Effector memory CD4-positive, alpha-beta T cell (primary cell): ENCODE measurements around the gene CEP72.

ENCODE experiments used
- DNase-seq, 3 donors: peaks; one replicate each; pipeline ENCODE4 v3.0.0-alpha.2; 2020
- H3K27ac ChIP-seq: 2 replicates; pipeline ENCODE4 v1.7.0; 2013; ENCODE audit warnings: mild to moderate bottlenecking, low read length, moderate library complexity; ENCODE audit not compliant: insufficient read depth, poor library complexity, severe bottlenecking
- H3K27me3 ChIP-seq: replicated peaks from 2 replicates; pipeline ENCODE4 v1.7.0; 2013; ENCODE audit warnings: mild to moderate bottlenecking, low read length; ENCODE audit not compliant: insufficient read depth, control insufficient read depth, poor library complexity, severe bottlenecking
- H3K36me3 ChIP-seq: 2 replicates; pipeline ENCODE4 v1.7.0; 2013; ENCODE audit warnings: mild to moderate bottlenecking, low read length, moderate library complexity; ENCODE audit not compliant: control insufficient read depth, insufficient read depth
- H3K4me1 ChIP-seq: 2 replicates; pipeline ENCODE4 v1.7.0; 2013; ENCODE audit warnings: low read length, mild to moderate bottlenecking; ENCODE audit not compliant: control insufficient read depth, insufficient read depth, poor library complexity, severe bottlenecking
- H3K4me3 ChIP-seq: 2 replicates; pipeline ENCODE4 v1.7.0; 2013; ENCODE audit warnings: low read length, low read depth, mild to moderate bottlenecking; ENCODE audit not compliant: insufficient read depth, poor library complexity, severe bottlenecking
- H3K9me3 ChIP-seq: 2 replicates; pipeline ENCODE4 v1.7.0; 2013; ENCODE audit warnings: mild to moderate bottlenecking, low read length, moderate library complexity; ENCODE audit not compliant: control insufficient read depth

The CEP72 gene

GRCh38 chr5:634191-634590 is 22.1 kb downstream of the CEP72 start:
- H3K36me3 ChIP-seq, result peaks cover 39% of the 10 kb centered on the region

DNA sequence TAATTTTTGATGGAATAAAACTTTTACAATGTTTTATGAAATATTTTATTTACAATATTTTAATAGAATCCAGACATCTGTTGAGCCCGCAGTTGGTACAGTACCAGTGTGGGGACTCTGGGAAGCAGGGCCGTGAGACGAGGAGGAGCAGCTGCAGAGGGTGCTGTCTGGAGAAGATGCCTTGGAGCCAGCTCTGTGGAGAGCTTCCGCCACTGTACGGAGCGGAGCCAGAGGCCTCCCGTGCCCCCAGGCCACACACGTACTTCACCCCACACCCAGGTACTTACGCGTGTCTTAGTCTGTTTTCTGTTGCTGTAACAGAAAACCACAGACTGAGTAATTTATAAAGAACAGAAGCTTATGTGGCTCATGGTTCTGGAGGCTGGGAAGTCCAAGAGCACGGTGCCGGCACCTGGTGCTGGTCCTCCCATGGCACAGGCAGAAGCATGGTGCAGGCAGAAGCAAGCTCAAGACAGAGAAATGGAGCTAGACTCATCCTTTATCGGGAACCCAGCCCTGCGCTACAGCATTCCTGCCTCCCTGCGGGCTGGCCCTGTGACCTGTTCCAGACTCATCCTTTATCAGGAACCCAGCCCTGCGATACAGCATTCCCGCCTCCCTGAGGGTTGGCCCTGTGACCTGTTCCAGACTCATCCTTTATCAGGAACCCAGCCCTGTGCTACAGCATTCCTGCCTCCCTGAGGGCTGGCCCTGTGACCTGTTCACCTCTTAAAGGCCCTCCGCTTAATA is 23.3 kb downstream of the CEP72 start:
- DNase-seq, result no peak
- no peaks in the 10 kb centered on the region for H3K27me3 ChIP-seq
- peaks cover 51% of the 10 kb centered on the region for H3K36me3 ChIP-seq
- no peaks in the 10 kb centered on the region for H3K4me1 ChIP-seq
- no peaks in the 10 kb centered on the region for H3K9me3 ChIP-seq
- H3K4me3 ChIP-seq, result no peak overlapping the region
- H3K27ac ChIP-seq, result no peak overlapping the region

More at GRCh38 chr5:634191-634590, 22.1 kb downstream of the CEP72 start:
- Histone ChIP-seq H3K9me3 (no peaks in the 10 kb centered on the region), H3K27ac (no peak overlapping the region), H3K4me1 (no peaks in the 10 kb centered on the region), H3K4me3 (no peak overlapping the region), H3K27me3 (no peaks in the 10 kb centered on the region)
- DNase-seq, result no peak

DNA sequence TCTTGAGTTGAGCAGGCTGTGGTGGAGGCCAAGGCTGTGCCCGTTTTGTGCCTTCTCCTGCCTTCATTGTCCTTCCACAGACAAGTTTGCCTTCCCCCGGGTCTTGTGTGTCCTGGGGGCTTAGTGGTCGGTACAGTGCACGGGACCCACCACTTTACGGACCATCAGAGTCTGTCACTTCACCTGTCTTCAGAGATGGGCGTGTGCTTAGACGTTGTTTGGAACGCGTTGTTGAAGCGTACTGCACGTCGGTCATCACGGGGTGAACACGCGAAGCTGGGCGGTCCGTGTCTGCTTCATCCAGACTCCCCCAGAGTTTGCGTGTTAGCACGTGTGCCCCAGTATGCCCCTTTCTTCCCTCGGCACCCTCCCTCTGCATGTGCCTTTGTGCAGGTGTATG is 24.8 kb downstream of the CEP72 start:
- Histone ChIP-seq H3K9me3 (no peaks in the 10 kb centered on the region), H3K27me3 (no peaks in the 10 kb centered on the region), H3K36me3 (peaks cover 55% of the 10 kb centered on the region), H3K4me1 (no peaks in the 10 kb centered on the region), H3K27ac (no peak overlapping the region), H3K4me3 (no peak overlapping the region)
- DNase-seq, result no peak

DNA sequence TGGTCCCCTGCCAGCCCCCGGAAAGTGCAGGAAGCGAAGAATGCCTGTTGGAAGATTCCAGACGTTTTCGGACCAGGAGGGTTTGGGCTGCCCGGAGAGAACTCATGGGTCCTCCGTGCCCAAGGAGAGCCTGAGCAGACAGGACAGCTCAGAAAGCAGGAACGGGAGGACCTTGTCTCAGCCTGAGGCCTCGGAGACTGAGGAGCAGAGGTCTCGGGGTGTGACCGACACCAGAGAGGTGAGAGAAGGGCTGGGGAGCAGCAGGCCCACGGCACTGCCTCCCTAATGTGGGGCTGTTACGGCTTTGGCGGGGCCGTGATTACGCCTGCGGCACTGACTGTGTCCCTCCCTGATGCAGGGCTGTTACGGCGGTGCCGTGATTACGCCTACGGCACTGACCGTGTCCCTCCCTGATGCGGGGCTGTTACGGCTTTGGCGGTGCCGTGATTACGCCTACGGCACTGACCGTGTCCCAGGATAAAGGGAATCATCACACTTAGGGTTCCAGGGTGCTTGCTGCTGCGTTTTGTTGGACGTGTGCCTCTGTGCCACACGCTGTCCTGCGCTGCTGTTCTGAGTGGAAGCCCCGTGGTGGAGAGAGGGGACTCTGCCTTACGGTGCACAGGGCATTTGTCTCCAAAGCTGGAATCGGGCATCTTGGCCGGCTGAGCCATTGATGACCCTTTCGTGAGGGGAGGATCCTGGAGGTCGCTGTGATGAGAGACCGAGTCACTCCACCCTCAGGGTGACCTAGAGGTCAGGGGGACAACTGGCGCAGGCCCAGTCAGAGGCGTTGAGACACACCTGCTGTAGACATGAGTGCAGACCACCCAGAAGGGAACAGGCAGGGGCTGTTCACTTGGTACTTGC is 25.7 kb downstream of the CEP72 start:
- H3K4me1 ChIP-seq, result no peaks in the 10 kb centered on the region
- DNase-seq, result no peak
- no peak overlapping the region for H3K27ac ChIP-seq
- no peak overlapping the region for H3K4me3 ChIP-seq
- no peaks in the 10 kb centered on the region for H3K27me3 ChIP-seq
- no peaks in the 10 kb centered on the region for H3K9me3 ChIP-seq
- H3K36me3 ChIP-seq, result peaks cover 55% of the 10 kb centered on the region

GRCh38 chr5:638501-639252 is 26.5 kb downstream of the CEP72 start:
- Histone ChIP-seq H3K27me3 (no peaks in the 10 kb centered on the region), H3K4me1 (no peaks in the 10 kb centered on the region), H3K36me3 (peaks cover 55% of the 10 kb centered on the region), H3K4me3 (no peak overlapping the region), H3K27ac (no peak overlapping the region), H3K9me3 (no peaks in the 10 kb centered on the region)
- no peak for DNase-seq

- Histone ChIP-seq H3K4me1 (no peaks in the 10 kb centered on the region), H3K4me3 (no peak overlapping the region), H3K36me3 (peaks cover 49% of the 10 kb centered on the region), H3K27ac (no peak overlapping the region), H3K27me3 (no peaks in the 10 kb centered on the region), H3K9me3 (no peaks in the 10 kb centered on the region)
- no peak for DNase-seq
Measured at GRCh38 chr5:639253-639530, 27.1 kb downstream of the CEP72 start.

DNA sequence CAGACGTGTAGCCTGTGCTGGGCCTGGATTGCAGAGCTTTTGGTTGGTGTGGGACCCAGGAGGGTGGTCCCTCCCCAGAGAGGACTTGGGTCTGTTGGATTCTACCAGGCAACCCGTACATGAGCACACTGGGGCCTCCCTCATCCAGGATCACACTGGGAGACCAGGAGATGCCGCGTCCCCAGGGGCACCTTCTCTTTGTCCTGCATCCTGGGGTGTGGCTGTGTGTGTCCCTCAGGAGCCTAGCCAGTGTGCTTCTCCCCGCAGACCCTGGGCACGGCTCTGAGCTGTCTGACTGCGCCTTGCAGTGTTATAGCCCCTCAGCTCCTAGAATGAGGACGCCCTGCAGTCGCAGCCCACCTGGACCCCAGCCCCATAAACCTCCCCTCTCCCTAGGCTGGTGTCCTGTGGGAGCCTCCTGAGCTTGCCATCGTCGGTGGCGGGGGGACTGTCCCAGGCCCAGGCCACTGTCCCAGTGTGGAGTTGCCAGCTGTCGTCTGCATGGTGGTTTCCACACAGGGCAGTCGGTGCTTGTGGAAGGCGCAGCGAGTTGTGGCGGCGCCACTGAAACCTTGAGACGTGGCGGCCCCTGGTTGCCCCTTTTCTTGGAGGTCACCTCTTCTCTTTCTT is 27.6 kb downstream of the CEP72 start:
- no peak overlapping the region for H3K4me3 ChIP-seq
- H3K9me3 ChIP-seq, result no peaks in the 10 kb centered on the region
- no peaks in the 10 kb centered on the region for H3K27me3 ChIP-seq
- peaks cover 44% of the 10 kb centered on the region for H3K36me3 ChIP-seq
- no peak for DNase-seq
- H3K4me1 ChIP-seq, result no peaks in the 10 kb centered on the region
- H3K27ac ChIP-seq, result no peak overlapping the region

- Histone ChIP-seq H3K27me3 (no peaks in the 10 kb centered on the region), H3K4me1 (no peaks in the 10 kb centered on the region), H3K36me3 (peaks cover 42% of the 10 kb centered on the region), H3K27ac (no peak overlapping the region), H3K4me3 (no peak overlapping the region), H3K9me3 (no peaks in the 10 kb centered on the region)
- no peak for DNase-seq
Measured at GRCh38 chr5:640461-641330, 28.6 kb downstream of the CEP72 start.

- Histone ChIP-seq H3K4me3 (no peak overlapping the region), H3K27me3 (no peaks in the 10 kb centered on the region), H3K4me1 (no peaks in the 10 kb centered on the region), H3K9me3 (no peaks in the 10 kb centered on the region), H3K27ac (no peak overlapping the region), H3K36me3 (peaks cover 36% of the 10 kb centered on the region)
- no peak for DNase-seq
Measured at GRCh38 chr5:641331-641765, 29.2 kb downstream of the CEP72 start.
